ENCODE data around the gene PPFIBP1. TPM values are rescaled to one million over a fixed set of nuclear protein-coding genes. Genes with fewer than 3 reads are reported as not detected.
A peak's percentile ranks its signal among the peaks of the same experiment; 100 is the strongest.

The PPFIBP1 gene
- total and polyA plus RNA-seq, 9 of the 15 experiments (the other 6 are each of a cell fraction or from before 2014, with no cell fraction given): 0.46 to 3.5 (median 1.8) TPM

DNA sequence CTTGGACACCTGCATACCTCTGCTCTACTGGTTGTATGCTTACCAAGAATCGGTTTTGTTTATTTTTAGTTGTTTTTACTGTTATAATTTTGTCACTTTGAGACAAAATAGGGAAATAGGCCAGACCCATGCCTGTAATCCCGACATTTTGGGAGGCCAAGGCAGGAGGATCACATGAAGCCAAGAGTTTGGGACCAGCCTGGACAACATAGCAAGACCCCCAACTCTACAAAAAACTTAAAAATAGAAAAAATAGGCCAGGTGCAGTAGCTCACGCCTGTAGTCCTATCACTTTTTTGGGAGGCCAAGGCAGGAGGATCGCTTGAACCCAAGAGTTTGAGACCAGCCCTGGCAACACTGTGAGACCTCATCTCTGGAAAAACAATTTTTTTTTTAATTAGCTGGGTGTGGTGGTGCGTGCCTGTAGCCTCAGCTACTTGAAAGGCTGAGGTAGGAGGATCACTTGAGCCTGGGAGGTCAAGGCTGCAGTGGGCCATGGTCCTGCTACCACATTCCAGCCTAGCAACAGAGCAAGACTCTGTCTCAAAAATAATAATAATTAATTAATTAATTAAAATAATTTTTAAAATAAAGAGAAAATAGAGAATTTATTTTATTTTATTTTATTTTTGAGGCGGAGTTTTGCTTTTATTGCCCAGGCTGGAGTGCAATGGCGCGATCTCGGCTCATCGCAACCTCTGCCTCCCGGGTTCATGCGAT lies 185.4 kb downstream of the PPFIBP1 start:
- POLR2A ChIA-PET: interaction anchor here (1.4 kb wide), 1 partner anchor 21 kb away, joined by 3 read pairs; no protein-coding TSS in a partner anchor
- WGBS (ENCODE audit: insufficient coverage, low coverage, missing lambda C conversion rate): 88% methylated on average over 12 of the region's 12 CpGs
- CTCF ChIA-PET (ENCODE audit: low intra/inter-chr PET ratio): no interaction called here
- Histone ChIP-seq H4K20me1 (replicated peaks; ENCODE audit: control insufficient read depth, insufficient read depth, low read length) (no peaks in the 10 kb centered on the region; the same call in 1 of the 2 replicates), H3K36me3 (ENCODE audit: control insufficient read depth, insufficient read depth, low read length) (peaks cover 20% of the 10 kb centered on the region; the same call in 2 of the 3 replicates), H2AFZ (ENCODE audit: low read depth, low read length) (0 out of 2 replicates have a peak overlapping the region, but pooled peaks have one; percentile 42), H3K4me3 (no peak overlapping the region), H3K27me3 (ENCODE audit: control insufficient read depth in 2 of 2, insufficient read depth in 2 of 2, low read length in 2 of 2) (no peaks in the 10 kb centered on the region; a peak in 1 of 5 replicates), H3K79me2 (ENCODE audit: control insufficient read depth, insufficient read depth, low read length) (peaks cover 41% of the 10 kb centered on the region), H3K4me2 (ENCODE audit: insufficient read depth, low read length) (no peak overlapping the region), H3K4me1 (replicated peaks in 1 of 2; ENCODE audit: control insufficient read depth in 2 of 2, insufficient read depth in 2 of 2, low read length in 2 of 2) (peaks cover 7 to 12% of the 10 kb centered on the region in 2 experiments; a peak in 4 of 5 replicates), H3K9me3 (replicated peaks; ENCODE audit: control insufficient read depth, insufficient read depth, low read depth, low read length) (no peaks in the 10 kb centered on the region), H3K9ac (ENCODE audit: insufficient read depth in 1 of 2, low read depth in 2 of 2, low read length in 2 of 2) (no peak overlapping the region), H3K27ac (ENCODE audit: extremely low read depth, low read depth, low read length) (no peak overlapping the region), H3K9me1 (ENCODE audit: control insufficient read depth, insufficient read depth, low read length) (no peaks in the 10 kb centered on the region)
- DNase-seq (ENCODE audit: extremely low read depth in 1 of 4, low spot score in 3 of 4): no peak
- no peak for FAIRE-seq
- TF ChIP-seq ZNF644 (tag; IDR thresholded peaks at IDR 0.05; ENCODE audit: low read depth) (no peak), HOXB6 (CRISPR knock-in tag; IDR thresholded peaks at IDR 0.05; ENCODE audit: borderline replicate concordance) (no peak), HNRNPK (IDR thresholded peaks at IDR 0.05; ENCODE audit: low read depth, low read length, poor library complexity, severe bottlenecking) (no peak), ZFPM2 (CRISPR knock-in tag; IDR thresholded peaks at IDR 0.05) (no peak), ZNF217 (CRISPR knock-in tag; IDR thresholded peaks at IDR 0.05) (no peak), WHSC1 (IDR thresholded peaks at IDR 0.05; ENCODE audit: low read length) (no peak), KLF6 (CRISPR knock-in tag; IDR thresholded peaks at IDR 0.05; ENCODE audit: borderline replicate concordance) (no peak), MEIS2 (IDR thresholded peaks at IDR 0.05; ENCODE audit: partially characterized antibody) (no peak), RBM25 (IDR thresholded peaks at IDR 0.05; ENCODE audit: low read depth, low read length, severe bottlenecking) (peak; percentile 39), EHMT2 (IDR thresholded peaks at IDR 0.05) (no peak), U2AF1 (optimal IDR thresholded peaks at IDR 0.05; ENCODE audit: low read depth, low read length) (no peak), ZNF121 (CRISPR knock-in tag; conservative IDR thresholded peaks at IDR 0.05) (peak; percentile 25), PHTF2 (CRISPR knock-in tag; IDR thresholded peaks at IDR 0.05) (no peak)
- TF ChIP-seq, protein P1, sequence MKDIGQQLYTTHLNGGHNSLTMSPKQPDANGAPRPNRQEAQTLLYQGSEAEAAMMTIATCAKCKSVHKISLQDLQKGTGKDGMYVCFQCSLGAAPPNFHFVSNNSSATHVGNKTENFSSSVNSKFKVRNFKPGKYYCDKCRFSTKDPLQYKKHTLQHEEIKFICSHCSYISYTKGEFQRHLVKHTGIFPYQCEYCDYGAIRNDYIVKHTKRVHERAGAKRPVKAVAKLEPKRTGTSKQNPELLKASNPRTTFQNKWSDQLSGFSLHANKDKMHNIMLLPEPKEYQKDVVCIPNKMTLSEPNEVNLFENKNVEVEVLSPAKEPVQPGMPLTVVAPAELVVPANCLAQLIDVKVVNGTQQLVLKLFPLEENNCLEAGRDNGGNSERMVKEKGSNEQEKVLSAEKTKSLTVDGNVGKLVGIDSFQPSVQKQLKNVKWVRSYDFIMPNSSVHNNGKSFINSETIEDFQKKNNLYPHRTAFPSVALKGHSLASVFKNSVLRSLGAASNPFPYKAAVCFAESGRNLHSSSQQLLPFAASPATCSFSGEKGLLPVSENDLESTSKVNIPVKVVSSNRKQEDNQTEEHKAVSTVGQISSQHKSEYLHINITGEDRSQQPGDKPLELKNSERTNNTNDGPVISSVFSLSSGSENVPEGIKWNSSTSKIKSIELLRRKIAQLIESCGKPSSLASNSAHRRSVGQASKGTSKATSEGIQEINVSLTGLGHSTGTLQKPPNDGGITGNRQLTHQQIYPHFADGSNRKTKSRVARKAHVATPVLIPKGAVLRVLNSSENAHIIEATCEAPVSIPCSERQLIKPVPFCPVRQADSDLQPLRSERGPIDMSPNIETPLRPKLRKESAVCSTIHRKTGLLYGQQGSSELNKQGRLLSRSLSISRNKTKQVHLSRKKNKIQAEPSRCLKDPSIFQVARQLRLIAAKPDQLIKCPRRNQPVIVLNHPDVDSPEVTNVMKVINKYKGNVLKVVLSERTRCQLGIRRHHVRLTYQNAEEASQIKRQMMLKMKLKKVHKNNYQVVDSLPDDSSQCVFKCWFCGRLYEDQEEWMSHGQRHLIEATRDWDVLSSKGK (CRISPR knock-in tag; IDR thresholded peaks at IDR 0.05): no peak
- TF ChIP-seq, protein P2, sequence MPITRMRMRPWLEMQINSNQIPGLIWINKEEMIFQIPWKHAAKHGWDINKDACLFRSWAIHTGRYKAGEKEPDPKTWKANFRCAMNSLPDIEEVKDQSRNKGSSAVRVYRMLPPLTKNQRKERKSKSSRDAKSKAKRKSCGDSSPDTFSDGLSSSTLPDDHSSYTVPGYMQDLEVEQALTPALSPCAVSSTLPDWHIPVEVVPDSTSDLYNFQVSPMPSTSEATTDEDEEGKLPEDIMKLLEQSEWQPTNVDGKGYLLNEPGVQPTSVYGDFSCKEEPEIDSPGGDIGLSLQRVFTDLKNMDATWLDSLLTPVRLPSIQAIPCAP (CRISPR knock-in tag; IDR thresholded peaks at IDR 0.05; ENCODE audit: borderline replicate concordance): no peak
- TF ChIP-seq, protein P3, sequence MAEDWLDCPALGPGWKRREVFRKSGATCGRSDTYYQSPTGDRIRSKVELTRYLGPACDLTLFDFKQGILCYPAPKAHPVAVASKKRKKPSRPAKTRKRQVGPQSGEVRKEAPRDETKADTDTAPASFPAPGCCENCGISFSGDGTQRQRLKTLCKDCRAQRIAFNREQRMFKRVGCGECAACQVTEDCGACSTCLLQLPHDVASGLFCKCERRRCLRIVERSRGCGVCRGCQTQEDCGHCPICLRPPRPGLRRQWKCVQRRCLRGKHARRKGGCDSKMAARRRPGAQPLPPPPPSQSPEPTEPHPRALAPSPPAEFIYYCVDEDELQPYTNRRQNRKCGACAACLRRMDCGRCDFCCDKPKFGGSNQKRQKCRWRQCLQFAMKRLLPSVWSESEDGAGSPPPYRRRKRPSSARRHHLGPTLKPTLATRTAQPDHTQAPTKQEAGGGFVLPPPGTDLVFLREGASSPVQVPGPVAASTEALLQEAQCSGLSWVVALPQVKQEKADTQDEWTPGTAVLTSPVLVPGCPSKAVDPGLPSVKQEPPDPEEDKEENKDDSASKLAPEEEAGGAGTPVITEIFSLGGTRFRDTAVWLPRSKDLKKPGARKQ (CRISPR knock-in tag; IDR thresholded peaks at IDR 0.05): no peak
- no peak for ATAC-seq
- BruUV-seq (replicated peaks): no TSS peak
- in situ Hi-C loops (cut with MboI) (no loop called here), intact Hi-C loops (cut with micrococcal nuclease) (no loop called here)

All from K562 (cell line).